AG20443 (cell line): ENCODE data around the gene TSPY3.
"Not testable (repeated sequence)": the region's sequence is repeated elsewhere in the genome, so short reads cannot be mapped to it uniquely, and the experiment has no call there.

Source experiments
- DNase-seq: peaks from one replicate; pipeline ENCODE4 v3.0.0; 2012; ENCODE audit warnings: low spot score, mixed read lengths

TSPY3 gene, protein sequence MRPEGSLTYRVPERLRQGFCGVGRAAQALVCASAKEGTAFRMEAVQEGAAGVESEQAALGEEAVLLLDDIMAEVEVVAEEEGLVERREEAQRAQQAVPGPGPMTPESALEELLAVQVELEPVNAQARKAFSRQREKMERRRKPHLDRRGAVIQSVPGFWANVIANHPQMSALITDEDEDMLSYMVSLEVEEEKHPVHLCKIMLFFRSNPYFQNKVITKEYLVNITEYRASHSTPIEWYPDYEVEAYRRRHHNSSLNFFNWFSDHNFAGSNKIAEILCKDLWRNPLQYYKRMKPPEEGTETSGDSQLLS

GRCh38 chrY:9398121-9398520, at the start of gene TSPY3:
Gene TSPY3, plus strand, starts transcription at chrY:9398421. Its CDS starts 46 bp downstream, at chrY:9398467.
- DNase-seq: not testable (repeated sequence)

DNA sequence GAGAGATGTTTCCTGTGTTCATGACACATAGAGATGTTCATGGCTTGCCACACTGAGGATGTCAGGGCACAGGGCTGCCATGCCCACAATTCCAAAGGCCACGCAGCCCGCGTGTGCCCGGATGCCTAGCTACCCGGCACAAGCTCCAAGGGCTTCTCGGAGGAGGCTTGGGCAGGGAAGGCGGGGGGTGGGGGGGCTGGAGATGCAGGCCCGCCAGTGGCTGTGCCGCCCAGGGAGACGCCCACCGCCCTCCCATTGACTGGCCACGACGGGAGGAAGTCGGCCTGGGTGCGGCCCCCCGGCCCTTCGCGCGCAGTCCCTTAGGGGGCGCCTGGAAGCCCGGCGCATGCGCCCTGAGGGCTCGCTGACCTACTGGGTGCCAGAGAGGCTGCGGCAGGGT, 40.7 kb upstream of the TSPY3 start, which contains the start of gene TSPY8:
TSS of gene TSPY8 (plus strand) at position 301 of the 400 bp plus-strand sequence. CDS start at position 347, 46 bp downstream.
- DNase-seq: not testable (repeated sequence)

- DNase-seq: not testable (repeated sequence)
Measured at GRCh38 chrY:9396527-9396926, 1.7 kb upstream of the TSPY3 start.
